HepG2 (cell line): ENCODE results near the gene DGCR2. TPM values are rescaled to one million over a fixed set of nuclear protein-coding genes. Genes with fewer than 3 reads are reported as not detected.

Experiments used
- ETV6 ChIP-seq: sonication (generic); formaldehyde crosslinking; conservative IDR thresholded peaks from 2 replicates; pipeline ENCODE4 v1.4.0; 2020; ENCODE audit warnings: missing genetic modification reagents
- EZH2 ChIP-seq: conservative IDR thresholded peaks from 2 replicates; pipeline ENCODE4 v1.6.1; 2012; ENCODE audit warnings: mild to moderate bottlenecking, low read depth, low read length, moderate library complexity
- HDAC6 ChIP-seq: fragments of 200-600 bp; sonication (generic); IDR thresholded peaks from 2 replicates; pipeline ENCODE4 v1.7.0; 2017; ENCODE audit warnings: mild to moderate bottlenecking, antibody characterized with exemption, low read length, low read depth
- MEIS1 ChIP-seq: sonication (generic); formaldehyde crosslinking; IDR thresholded peaks from 2 replicates; pipeline ENCODE4 v1.9.0; 2021; ENCODE audit warnings: mild to moderate bottlenecking, missing genetic modification reagents, moderate library complexity, borderline replicate concordance
- MTF1 ChIP-seq: sonication (generic); formaldehyde crosslinking; IDR thresholded peaks from 2 replicates; pipeline ENCODE4 v1.5.0; 2020; ENCODE audit warnings: missing genetic modification reagents
- MZF1 ChIP-seq: sonication (generic); formaldehyde crosslinking; IDR thresholded peaks from 2 replicates; pipeline ENCODE4 v1.8.1; 2023; ENCODE audit warnings: mild to moderate bottlenecking, missing genetic modification reagents, borderline replicate concordance
- PAX8 ChIP-seq: sonication (generic); formaldehyde crosslinking; IDR thresholded peaks from 2 replicates; pipeline ENCODE4 v1.8.0; 2022; ENCODE audit warnings: mild to moderate bottlenecking, missing genetic modification reagents, borderline replicate concordance
- PHB2 ChIP-seq: fragments of 450-650 bp; IDR thresholded peaks from 2 replicates; pipeline ENCODE4 v1.6.1; 2018; ENCODE audit not compliant: partially characterized antibody
- RAD21 ChIP-seq: fragments of 450-650 bp; formaldehyde crosslinking; IDR thresholded peaks from 2 replicates; pipeline ENCODE4 v1.5.0; 2020; ENCODE audit warnings: mild to moderate bottlenecking
- RBM22 ChIP-seq: fragments of 200-400 bp; formaldehyde crosslinking; optimal IDR thresholded peaks from 2 replicates; pipeline ENCODE3; 2017; ENCODE audit warnings: mild to moderate bottlenecking, low read length, moderate library complexity
- SP5 ChIP-seq: IDR thresholded peaks from 2 replicates; pipeline ENCODE4 v1.6.1; 2016; ENCODE audit warnings: low read depth, borderline replicate concordance
- ZNF207 ChIP-seq: fragments of 450-650 bp; IDR thresholded peaks from 2 replicates; pipeline ENCODE4 v1.6.1; 2016; ENCODE audit warnings: antibody characterized with exemption, borderline replicate concordance
- ZNF296 ChIP-seq: sonication (generic); formaldehyde crosslinking; conservative IDR thresholded peaks from 2 replicates; pipeline ENCODE4 v1.5.0; 2020; ENCODE audit warnings: mild to moderate bottlenecking, missing genetic modification reagents
- ZNF343 ChIP-seq: sonication (generic); formaldehyde crosslinking; IDR thresholded peaks from 2 replicates; pipeline ENCODE4 v1.4.0; 2020; ENCODE audit warnings: mild to moderate bottlenecking, missing genetic modification reagents
- ZNF44 ChIP-seq: sonication (generic); formaldehyde crosslinking; IDR thresholded peaks from 2 replicates; pipeline ENCODE4 v1.5.1; 2020; ENCODE audit warnings: mild to moderate bottlenecking, missing genetic modification reagents
- polyA plus RNA-seq, 8 experiments: library from polyadenylated mRNA; depleted of rRNA in 3 of 8; stranded (reverse) in 7 of 8; unstranded in 1 of 8; fragments of >200 nt; fragmentation: Illumina TruSeq in 4 of 8; extraction: Trizol in 4 of 8; gene quantifications; 2 replicates each; pipeline versions ENCODE4 v1.2.1 to v1.2.3, GENCODE V29; 2011 to 2016; ENCODE audit warnings: low read depth in 4 of 8, missing spikeins in 1 of 8, mixed read lengths in 1 of 8; ENCODE audit not compliant: insufficient read depth in 1 of 8
- total RNA-seq, 5 experiments: library from RNA; depleted of rRNA; stranded (reverse); fragments of >200 nt; fragmentation: Illumina TruSeq; extraction: Trizol; gene quantifications; 2 replicates each; pipeline ENCODE4 v1.2.3, GENCODE V29; 2016; ENCODE audit warnings: low read depth in 1 of 5
- TF ChIP-seq, protein P1 (sequence below): fragments of 450-650 bp; IDR thresholded peaks from 2 replicates; pipeline ENCODE4 v1.6.1; 2017; ENCODE audit warnings: mild to moderate bottlenecking
- TF ChIP-seq, protein P2 (sequence below): sonication (generic); formaldehyde crosslinking; IDR thresholded peaks from 2 replicates; pipeline ENCODE4; 2020; ENCODE audit warnings: missing genetic modification reagents, mild to moderate bottlenecking, borderline replicate concordance
- TF ChIP-seq, protein P3 (sequence below): sonication (generic); formaldehyde crosslinking; IDR thresholded peaks from 2 replicates; pipeline ENCODE4 v1.4.0; 2020; ENCODE audit warnings: missing genetic modification reagents
- TF ChIP-seq, protein P4 (sequence below): sonication (generic); formaldehyde crosslinking; conservative IDR thresholded peaks from 2 replicates; pipeline ENCODE4 v1.4.0; 2020; ENCODE audit warnings: mild to moderate bottlenecking, missing genetic modification reagents, moderate library complexity

The DGCR2 gene
- total and polyA plus RNA-seq, 2 of the 13 experiments (the other 11 are each of a cell fraction or from before 2014, with no cell fraction given), result 23.1 to 35.3 TPM

DNA sequence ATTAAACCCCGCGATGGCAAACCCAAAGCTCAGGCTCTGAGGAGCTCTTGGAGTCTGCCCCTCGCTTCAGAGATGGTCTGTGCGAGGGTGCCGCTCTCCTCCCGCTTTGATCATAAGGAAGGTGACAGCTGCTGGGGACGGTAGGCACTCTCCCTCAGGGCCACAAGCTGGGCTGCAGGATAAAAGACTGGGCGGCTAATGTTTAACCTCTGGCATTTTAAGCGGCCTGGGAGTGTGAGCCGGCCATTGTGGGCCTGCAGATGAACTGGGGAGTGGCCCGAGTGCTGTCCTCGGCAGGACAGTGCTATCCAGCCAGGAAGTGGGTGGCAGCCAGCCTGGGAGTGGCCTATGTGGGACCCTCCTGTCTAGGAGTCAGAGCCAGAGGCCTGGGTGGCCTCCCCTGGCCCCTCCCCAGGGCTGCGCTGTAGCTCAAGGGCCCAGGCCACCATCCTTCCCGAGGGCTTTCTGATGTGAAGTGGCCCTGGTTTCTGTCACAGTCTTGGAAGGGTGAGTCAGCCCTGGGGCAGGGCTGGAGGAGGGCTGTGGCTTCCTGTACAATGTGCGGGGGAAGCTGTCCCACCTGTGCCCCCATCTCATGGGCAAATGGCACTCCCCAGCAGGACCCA lies 127.4 kb downstream of the DGCR2 start (continued):
- TF ChIP-seq ZNF296 (0 out of 2 replicates have a peak, but pooled peaks have one; percentile 28), ZNF207 (no peak), PAX8 (CRISPR knock-in tag) (no peak), ZNF343 (CRISPR knock-in tag) (no peak), HDAC6 (no peak), ETV6 (no peak), EZH2 (no peak), ZNF44 (CRISPR knock-in tag) (no peak), PHB2 (no peak), RBM22 (no peak), MZF1 (CRISPR knock-in tag) (no peak), RAD21 (CRISPR knock-in tag) (no peak), MTF1 (no peak), SP5 (CRISPR knock-in tag) (no peak), MEIS1 (CRISPR knock-in tag) (0 out of 2 replicates have a peak, but pooled peaks have one; percentile 67)
- TF ChIP-seq, protein P1, sequence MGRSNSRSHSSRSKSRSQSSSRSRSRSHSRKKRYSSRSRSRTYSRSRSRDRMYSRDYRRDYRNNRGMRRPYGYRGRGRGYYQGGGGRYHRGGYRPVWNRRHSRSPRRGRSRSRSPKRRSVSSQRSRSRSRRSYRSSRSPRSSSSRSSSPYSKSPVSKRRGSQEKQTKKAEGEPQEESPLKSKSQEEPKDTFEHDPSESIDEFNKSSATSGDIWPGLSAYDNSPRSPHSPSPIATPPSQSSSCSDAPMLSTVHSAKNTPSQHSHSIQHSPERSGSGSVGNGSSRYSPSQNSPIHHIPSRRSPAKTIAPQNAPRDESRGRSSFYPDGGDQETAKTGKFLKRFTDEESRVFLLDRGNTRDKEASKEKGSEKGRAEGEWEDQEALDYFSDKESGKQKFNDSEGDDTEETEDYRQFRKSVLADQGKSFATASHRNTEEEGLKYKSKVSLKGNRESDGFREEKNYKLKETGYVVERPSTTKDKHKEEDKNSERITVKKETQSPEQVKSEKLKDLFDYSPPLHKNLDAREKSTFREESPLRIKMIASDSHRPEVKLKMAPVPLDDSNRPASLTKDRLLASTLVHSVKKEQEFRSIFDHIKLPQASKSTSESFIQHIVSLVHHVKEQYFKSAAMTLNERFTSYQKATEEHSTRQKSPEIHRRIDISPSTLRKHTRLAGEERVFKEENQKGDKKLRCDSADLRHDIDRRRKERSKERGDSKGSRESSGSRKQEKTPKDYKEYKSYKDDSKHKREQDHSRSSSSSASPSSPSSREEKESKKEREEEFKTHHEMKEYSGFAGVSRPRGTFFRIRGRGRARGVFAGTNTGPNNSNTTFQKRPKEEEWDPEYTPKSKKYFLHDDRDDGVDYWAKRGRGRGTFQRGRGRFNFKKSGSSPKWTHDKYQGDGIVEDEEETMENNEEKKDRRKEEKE, result no peak
- TF ChIP-seq, protein P2, sequence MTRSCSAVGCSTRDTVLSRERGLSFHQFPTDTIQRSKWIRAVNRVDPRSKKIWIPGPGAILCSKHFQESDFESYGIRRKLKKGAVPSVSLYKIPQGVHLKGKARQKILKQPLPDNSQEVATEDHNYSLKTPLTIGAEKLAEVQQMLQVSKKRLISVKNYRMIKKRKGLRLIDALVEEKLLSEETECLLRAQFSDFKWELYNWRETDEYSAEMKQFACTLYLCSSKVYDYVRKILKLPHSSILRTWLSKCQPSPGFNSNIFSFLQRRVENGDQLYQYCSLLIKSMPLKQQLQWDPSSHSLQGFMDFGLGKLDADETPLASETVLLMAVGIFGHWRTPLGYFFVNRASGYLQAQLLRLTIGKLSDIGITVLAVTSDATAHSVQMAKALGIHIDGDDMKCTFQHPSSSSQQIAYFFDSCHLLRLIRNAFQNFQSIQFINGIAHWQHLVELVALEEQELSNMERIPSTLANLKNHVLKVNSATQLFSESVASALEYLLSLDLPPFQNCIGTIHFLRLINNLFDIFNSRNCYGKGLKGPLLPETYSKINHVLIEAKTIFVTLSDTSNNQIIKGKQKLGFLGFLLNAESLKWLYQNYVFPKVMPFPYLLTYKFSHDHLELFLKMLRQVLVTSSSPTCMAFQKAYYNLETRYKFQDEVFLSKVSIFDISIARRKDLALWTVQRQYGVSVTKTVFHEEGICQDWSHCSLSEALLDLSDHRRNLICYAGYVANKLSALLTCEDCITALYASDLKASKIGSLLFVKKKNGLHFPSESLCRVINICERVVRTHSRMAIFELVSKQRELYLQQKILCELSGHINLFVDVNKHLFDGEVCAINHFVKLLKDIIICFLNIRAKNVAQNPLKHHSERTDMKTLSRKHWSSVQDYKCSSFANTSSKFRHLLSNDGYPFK (CRISPR knock-in tag), result no peak
- TF ChIP-seq, protein P3, sequence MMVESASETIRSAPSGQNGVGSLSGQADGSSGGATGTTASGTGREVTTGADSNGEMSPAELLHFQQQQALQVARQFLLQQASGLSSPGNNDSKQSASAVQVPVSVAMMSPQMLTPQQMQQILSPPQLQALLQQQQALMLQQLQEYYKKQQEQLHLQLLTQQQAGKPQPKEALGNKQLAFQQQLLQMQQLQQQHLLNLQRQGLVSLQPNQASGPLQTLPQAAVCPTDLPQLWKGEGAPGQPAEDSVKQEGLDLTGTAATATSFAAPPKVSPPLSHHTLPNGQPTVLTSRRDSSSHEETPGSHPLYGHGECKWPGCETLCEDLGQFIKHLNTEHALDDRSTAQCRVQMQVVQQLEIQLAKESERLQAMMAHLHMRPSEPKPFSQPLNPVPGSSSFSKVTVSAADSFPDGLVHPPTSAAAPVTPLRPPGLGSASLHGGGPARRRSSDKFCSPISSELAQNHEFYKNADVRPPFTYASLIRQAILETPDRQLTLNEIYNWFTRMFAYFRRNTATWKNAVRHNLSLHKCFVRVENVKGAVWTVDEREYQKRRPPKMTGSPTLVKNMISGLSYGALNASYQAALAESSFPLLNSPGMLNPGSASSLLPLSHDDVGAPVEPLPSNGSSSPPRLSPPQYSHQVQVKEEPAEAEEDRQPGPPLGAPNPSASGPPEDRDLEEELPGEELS (CRISPR knock-in tag), result no peak
- TF ChIP-seq, protein P4, sequence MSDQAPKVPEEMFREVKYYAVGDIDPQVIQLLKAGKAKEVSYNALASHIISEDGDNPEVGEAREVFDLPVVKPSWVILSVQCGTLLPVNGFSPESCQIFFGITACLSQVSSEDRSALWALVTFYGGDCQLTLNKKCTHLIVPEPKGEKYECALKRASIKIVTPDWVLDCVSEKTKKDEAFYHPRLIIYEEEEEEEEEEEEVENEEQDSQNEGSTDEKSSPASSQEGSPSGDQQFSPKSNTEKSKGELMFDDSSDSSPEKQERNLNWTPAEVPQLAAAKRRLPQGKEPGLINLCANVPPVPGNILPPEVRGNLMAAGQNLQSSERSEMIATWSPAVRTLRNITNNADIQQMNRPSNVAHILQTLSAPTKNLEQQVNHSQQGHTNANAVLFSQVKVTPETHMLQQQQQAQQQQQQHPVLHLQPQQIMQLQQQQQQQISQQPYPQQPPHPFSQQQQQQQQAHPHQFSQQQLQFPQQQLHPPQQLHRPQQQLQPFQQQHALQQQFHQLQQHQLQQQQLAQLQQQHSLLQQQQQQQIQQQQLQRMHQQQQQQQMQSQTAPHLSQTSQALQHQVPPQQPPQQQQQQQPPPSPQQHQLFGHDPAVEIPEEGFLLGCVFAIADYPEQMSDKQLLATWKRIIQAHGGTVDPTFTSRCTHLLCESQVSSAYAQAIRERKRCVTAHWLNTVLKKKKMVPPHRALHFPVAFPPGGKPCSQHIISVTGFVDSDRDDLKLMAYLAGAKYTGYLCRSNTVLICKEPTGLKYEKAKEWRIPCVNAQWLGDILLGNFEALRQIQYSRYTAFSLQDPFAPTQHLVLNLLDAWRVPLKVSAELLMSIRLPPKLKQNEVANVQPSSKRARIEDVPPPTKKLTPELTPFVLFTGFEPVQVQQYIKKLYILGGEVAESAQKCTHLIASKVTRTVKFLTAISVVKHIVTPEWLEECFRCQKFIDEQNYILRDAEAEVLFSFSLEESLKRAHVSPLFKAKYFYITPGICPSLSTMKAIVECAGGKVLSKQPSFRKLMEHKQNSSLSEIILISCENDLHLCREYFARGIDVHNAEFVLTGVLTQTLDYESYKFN (CRISPR knock-in tag), result 0 out of 2 replicates have a peak, but pooled peaks have one; percentile 34
